ENCODE results near the gene RUVBL1.

- TF ChIP-seq CTCF (conservative IDR thresholded peaks at IDR 0.05; ENCODE audit: low read depth, low read length) (peak; percentile 14; the same call in 1 of the 2 replicates), EZH2 (IDR thresholded peaks at IDR 0.05; ENCODE audit: low read length, unreplicated experiment) (no peak), EZH2phosphoT487 (IDR thresholded peaks at IDR 0.05; ENCODE audit: borderline replicate concordance, low read length) (no peak)
Measured at GRCh38 chr3:128075522-128076482, 47.8 kb downstream of the RUVBL1 start.

Measured in PC-3 (cell line).